ENCODE results near the gene MEMO1. TPM values are rescaled to one million over a fixed set of nuclear protein-coding genes. Genes with fewer than 3 reads are reported as not detected.

Gene MEMO1
- total RNA-seq = 35.2 and 64.4 TPM in 2 replicates

DNA sequence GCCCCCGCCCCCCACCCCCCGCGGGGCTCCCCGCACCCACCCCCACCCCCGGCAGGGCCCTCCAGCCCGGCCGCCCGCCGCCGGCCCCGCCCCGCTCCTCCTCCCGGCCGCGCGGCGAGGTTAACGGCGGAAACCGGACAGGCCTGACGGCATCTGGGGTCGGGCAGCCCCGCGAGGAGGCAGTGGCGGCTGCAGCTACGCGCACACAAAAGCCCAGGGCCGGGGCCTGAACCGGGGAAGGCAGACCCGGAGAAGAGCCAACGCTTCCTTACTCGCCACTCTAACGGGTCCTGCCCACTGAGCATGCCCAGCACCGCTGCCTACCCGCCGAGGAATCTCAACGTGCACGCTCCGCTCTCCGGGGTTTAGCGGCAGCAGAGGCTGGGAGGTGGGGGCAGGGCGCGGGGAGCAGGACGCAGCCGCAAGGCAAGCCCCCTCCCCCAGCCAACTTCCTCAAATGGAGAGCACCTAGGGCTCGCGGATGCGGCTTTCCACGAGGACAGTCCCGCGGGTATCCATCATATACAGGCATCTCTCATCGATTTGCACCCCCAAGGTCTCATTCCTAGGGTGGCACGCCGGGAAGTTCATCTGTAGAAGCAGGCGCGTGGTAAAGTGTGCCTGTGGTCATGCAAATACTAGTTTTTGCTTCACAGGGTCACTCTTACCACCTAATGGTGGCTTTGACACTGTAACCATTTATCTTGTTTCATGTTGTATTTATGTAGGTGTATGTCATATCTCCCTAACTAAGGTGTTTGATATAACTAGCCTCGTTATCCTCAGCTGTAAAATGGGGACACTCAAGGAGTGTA, at the start of gene MEMO1:
TSS of gene MEMO1 (minus strand) at position 339 of the 815 bp plus-strand sequence. CDS start 761 bp downstream, outside the sequence.

GRCh38 chr2:32039447-32040219, 28.8 kb upstream of the MEMO1 start, which contains the start of gene DPY30:
TSS of gene DPY30 (minus strand) at chr2:32039805. CDS start at chr2:32039456, 349 bp downstream.

Other genes with a start within 250 kb of the MEMO1 start
- 65.4 and 72.3 TPM in 2 replicates for gene DPY30, start 28.8 kb upstream of the MEMO1 start, total RNA-seq
- 24.8 and 32.6 TPM in 2 replicates for gene SPAST, start 52.5 kb upstream of the MEMO1 start, total RNA-seq
- 22.7 and 26.6 TPM in 2 replicates for gene SLC30A6, start 154.9 kb upstream of the MEMO1 start, total RNA-seq

Measured in tracheal epithelial cell (primary cell).